ENCODE results near the gene TUBG2. TPM values are rescaled to one million over a fixed set of nuclear protein-coding genes. Genes with fewer than 3 reads are reported as not detected.
"Not testable (repeated sequence)": the region's sequence is repeated elsewhere in the genome, so short reads cannot be mapped to it uniquely, and the experiment has no call there.

The TUBG2 gene
- total RNA-seq, 1 experiment from 2014 or later, result 26.1 TPM

- Mint-ChIP-seq H3K27ac (ENCODE audit: unreplicated experiment) (no peak overlapping the region), H3K9me3 (ENCODE audit: low read depth, unreplicated experiment) (peaks cover 3% of the 10 kb centered on the region), H3K4me3 (ENCODE audit: low read depth, unreplicated experiment) (peak overlapping the region; percentile 99), H3K4me1 (ENCODE audit: low read depth, unreplicated experiment) (peaks cover 11% of the 10 kb centered on the region), H3K27me3 (ENCODE audit: unreplicated experiment) (no peaks in the 10 kb centered on the region), H3K36me3 (ENCODE audit: insufficient read depth, unreplicated experiment) (peaks cover 16% of the 10 kb centered on the region)
- intact Hi-C loops (cut with micrococcal nuclease; ENCODE audit: unreplicated experiment), result no loop called here
- DNase-seq, result no peak
- CTCF ChIA-PET, result interaction anchor here (0.5 to 1.7 kb wide), 6 partner anchors 13 to 51 kb away, joined by 3 to 12 read pairs (median 4); partner anchors contain the start of genes PLEKHH3, RETREG3 and TUBG1
- TSS peak; percentile 26 for BruUV-seq (replicated peaks)
- TF ChIP-seq CTCF (IDR thresholded peaks at IDR 0.05; ENCODE audit: unreplicated experiment), result no peak
These were observed 1.7 kb downstream of the TUBG2 start for GRCh38 chr17:42660692-42661345.

GRCh38 chr17:42665581-42666001 lies 6.5 kb downstream of the TUBG2 start:
- TF ChIP-seq CTCF (IDR thresholded peaks at IDR 0.05; ENCODE audit: unreplicated experiment), result no peak
- no peak for DNase-seq
- H3K4me1 Mint-ChIP-seq (ENCODE audit: low read depth, unreplicated experiment), result peaks cover 28% of the 10 kb centered on the region
- H3K9me3 Mint-ChIP-seq (ENCODE audit: low read depth, unreplicated experiment), result no peaks in the 10 kb centered on the region
- H3K4me3 Mint-ChIP-seq (ENCODE audit: low read depth, unreplicated experiment), result no peak overlapping the region
- BruUV-seq (replicated peaks), result no TSS peak
- no peaks in the 10 kb centered on the region for H3K27me3 Mint-ChIP-seq (ENCODE audit: unreplicated experiment)
- CTCF ChIA-PET, result no interaction called here
- H3K27ac Mint-ChIP-seq (ENCODE audit: unreplicated experiment), result no peak overlapping the region
- intact Hi-C loops (cut with micrococcal nuclease; ENCODE audit: unreplicated experiment), result no loop called here
- peaks cover 47% of the 10 kb centered on the region for H3K36me3 Mint-ChIP-seq (ENCODE audit: insufficient read depth, unreplicated experiment)

- CTCF ChIA-PET, result interaction anchor here (2.5 kb wide), 1 partner anchor 12 kb away, joined by 10 read pairs; no protein-coding TSS in a partner anchor
- intact Hi-C loops (cut with micrococcal nuclease; ENCODE audit: unreplicated experiment); H3K27ac Mint-ChIP-seq (ENCODE audit: unreplicated experiment); H3K27me3 Mint-ChIP-seq (ENCODE audit: unreplicated experiment); H3K9me3 Mint-ChIP-seq (ENCODE audit: low read depth, unreplicated experiment); BruUV-seq (replicated peaks); H3K4me3 Mint-ChIP-seq (ENCODE audit: low read depth, unreplicated experiment); DNase-seq: not testable (repeated sequence)
- peaks cover 25% of the 10 kb centered on the region for H3K4me1 Mint-ChIP-seq (ENCODE audit: low read depth, unreplicated experiment)
- H3K36me3 Mint-ChIP-seq (ENCODE audit: insufficient read depth, unreplicated experiment), result peaks cover 53% of the 10 kb centered on the region
These were observed 7.0 kb downstream of the TUBG2 start for GRCh38 chr17:42666126-42666525.

- Mint-ChIP-seq H3K9me3 (ENCODE audit: low read depth, unreplicated experiment) (no peaks in the 10 kb centered on the region), H3K27ac (ENCODE audit: unreplicated experiment) (peak overlapping the region; percentile 57), H3K36me3 (ENCODE audit: insufficient read depth, unreplicated experiment) (peaks cover 65% of the 10 kb centered on the region), H3K4me1 (ENCODE audit: low read depth, unreplicated experiment) (peaks cover 25% of the 10 kb centered on the region), H3K27me3 (ENCODE audit: unreplicated experiment) (no peaks in the 10 kb centered on the region), H3K4me3 (ENCODE audit: low read depth, unreplicated experiment) (no peak overlapping the region)
- intact Hi-C loops (cut with micrococcal nuclease; ENCODE audit: unreplicated experiment), result no loop called here
- TF ChIP-seq CTCF (IDR thresholded peaks at IDR 0.05; ENCODE audit: unreplicated experiment), result no peak
- DNase-seq, result peak; percentile 70
- CTCF ChIA-PET, result interaction anchor here (0.8 to 2.6 kb wide), 4 partner anchors 9 to 58 kb away, joined by 4 to 10 read pairs (median 5); partner anchors contain the start of genes PLEKHH3, RETREG3 and TUBG1
- BruUV-seq (replicated peaks), result no TSS peak
These were observed 8.2 kb downstream of the TUBG2 start for GRCh38 chr17:42667088-42667951.
